Measurements from ENCODE around the gene NARS2. TPM values are rescaled to one million over a fixed set of nuclear protein-coding genes. Genes with fewer than 3 reads are reported as not detected.

The NARS2 gene
- total and polyA plus RNA-seq, 9 of the 15 experiments (the other 6 are each of a cell fraction or from before 2014, with no cell fraction given), result 26.8 to 48.0 (median 34.2) TPM

- TF ChIP-seq E4F1 (CRISPR knock-in tag; IDR thresholded peaks at IDR 0.05; ENCODE audit: borderline replicate concordance) (no peak), ZFP30 (CRISPR knock-in tag; IDR thresholded peaks at IDR 0.05; ENCODE audit: borderline replicate concordance) (no peak), ETV5 (CRISPR knock-in tag; IDR thresholded peaks at IDR 0.05; ENCODE audit: low read depth) (no peak), JUND (IDR thresholded peaks at IDR 0.05; ENCODE audit: borderline replicate concordance, low read depth, low read length) (no peak), JUND (tag; IDR thresholded peaks at IDR 0.05; ENCODE audit: borderline replicate concordance, low read depth, low read length) (no peak)
Observed at GRCh38 chr11:78460471-78460870, 114.2 kb downstream of the NARS2 start (continued).

- WGBS (ENCODE audit: insufficient coverage, low coverage, missing lambda C conversion rate), result 89% methylated on average over 4 of the region's 4 CpGs
- BruUV-seq (replicated peaks), result no TSS peak
- Histone ChIP-seq H3K27me3 (ENCODE audit: control insufficient read depth in 2 of 2, insufficient read depth in 2 of 2, low read length in 2 of 2) (no peaks in the 10 kb centered on the region), H3K4me1 (replicated peaks in 1 of 2; ENCODE audit: control insufficient read depth in 2 of 2, insufficient read depth in 2 of 2, low read length in 2 of 2) (no peaks in the 10 kb centered on the region), H3K9me1 (ENCODE audit: control insufficient read depth, insufficient read depth, low read length) (no peaks in the 10 kb centered on the region), H3K4me3 (no peak overlapping the region), H2AFZ (ENCODE audit: low read depth, low read length) (no peak overlapping the region), H3K27ac (ENCODE audit: extremely low read depth, low read depth, low read length) (no peak overlapping the region), H3K36me3 (ENCODE audit: control insufficient read depth, insufficient read depth, low read length) (peaks cover 49% of the 10 kb centered on the region; the same call in 2 of the 3 replicates), H3K9me3 (replicated peaks; ENCODE audit: control insufficient read depth, insufficient read depth, low read depth, low read length) (no peaks in the 10 kb centered on the region), H3K4me2 (ENCODE audit: insufficient read depth, low read length) (no peak overlapping the region), H3K9ac (ENCODE audit: insufficient read depth in 1 of 2, low read depth in 2 of 2, low read length in 2 of 2) (no peak overlapping the region), H4K20me1 (replicated peaks; ENCODE audit: control insufficient read depth, insufficient read depth, low read length) (no peaks in the 10 kb centered on the region), H3K79me2 (ENCODE audit: control insufficient read depth, insufficient read depth, low read length) (no peaks in the 10 kb centered on the region)
- in situ Hi-C loops (cut with MboI), result no loop called here
- intact Hi-C loops (cut with micrococcal nuclease), result no loop called here
- CTCF ChIA-PET (ENCODE audit: low intra/inter-chr PET ratio), result no interaction called here
- FAIRE-seq (no peak), ATAC-seq (no peak), DNase-seq (ENCODE audit: extremely low read depth in 1 of 4, low spot score in 3 of 4) (no peak)
- POLR2A ChIA-PET, result no interaction called here
- TF ChIP-seq ZNF766 (CRISPR knock-in tag; conservative IDR thresholded peaks at IDR 0.05), result no peak
- TF ChIP-seq JUN (IDR thresholded peaks at IDR 0.05; ENCODE audit: borderline replicate concordance, low read depth, low read length), result no peak
- no peak for TF ChIP-seq JUN (CRISPR knock-in tag; IDR thresholded peaks at IDR 0.05; ENCODE audit: borderline replicate concordance)
- TF ChIP-seq ARID1B (IDR thresholded peaks at IDR 0.05), result no peak
- TF ChIP-seq HLTF (IDR thresholded peaks at IDR 0.05), result no peak
- TF ChIP-seq HMGXB4 (CRISPR knock-in tag; IDR thresholded peaks at IDR 0.05), result no peak
- TF ChIP-seq BHLHE40 (IDR thresholded peaks at IDR 0.05; ENCODE audit: low read length), result no peak
- no peak for TF ChIP-seq ZNF589 (CRISPR knock-in tag; IDR thresholded peaks at IDR 0.05; ENCODE audit: low read depth)
- TF ChIP-seq PBX2 (CRISPR knock-in tag; IDR thresholded peaks at IDR 0.05; ENCODE audit: low read depth), result no peak
- no peak for TF ChIP-seq PBX2 (tag; conservative IDR thresholded peaks at IDR 0.05; ENCODE audit: low read depth)
- no peak for TF ChIP-seq GABPB1 (CRISPR knock-in tag; IDR thresholded peaks at IDR 0.05)
- no peak for TF ChIP-seq MAFF (IDR thresholded peaks at IDR 0.05; ENCODE audit: low read length)
Observed at GRCh38 chr11:78459738-78460137, 114.9 kb downstream of the NARS2 start.

All from K562 (cell line).